Prostate gland (tissue), 2 donors: ENCODE results near the gene FAM168A.

Experiments used
- CTCF ChIP-seq, 4 experiments: fragments of 200-600 bp in 2 of 4; fragments of 450-650 bp in 2 of 4; sonication (generic) in 2 of 4; IDR thresholded peaks; 1 replicate in 3 of 4; 2 replicates in 1 of 4; pipeline ENCODE4 v1.5.1; 2016 to 2019; ENCODE audit warnings: antibody characterized with exemption in 4 of 4, mild to moderate bottlenecking in 2 of 4, moderate library complexity in 2 of 4
- POLR2AphosphoS5 ChIP-seq: sonication (generic); formaldehyde crosslinking; IDR thresholded peaks from one replicate; pipeline ENCODE4 v1.6.1; 2017; ENCODE audit warnings: antibody characterized with exemption

- TF ChIP-seq CTCF (IDR thresholded peaks at IDR 0.05) (no peak), POLR2AphosphoS5 (no peak)
These were observed 47.4 kb upstream of the FAM168A start for GRCh38 chr11:73645121-73645969.
